ENCODE measurements around the gene CCT6A.

- peak in 2 of 3 donors; percentile 26 to 55 for TF ChIP-seq POLR2AphosphoS5 (IDR thresholded peaks at IDR 0.05)
- peak; percentile 73 to 84 (median 82) for TF ChIP-seq CTCF (IDR thresholded peaks at IDR 0.05)
These were observed 28.1 kb downstream of the CCT6A start for GRCh38 chr7:56079450-56080185.

Measured in breast epithelium (tissue), 3 donors.